Mucosa of descending colon (tissue), 3 donors: ENCODE measurements around the gene PRKAR1B. TPM values are rescaled to one million over a fixed set of nuclear protein-coding genes. Genes with fewer than 3 reads are reported as not detected.
A peak's percentile ranks its signal among the peaks of the same experiment; 100 is the strongest.

Experiments used
- ATAC-seq: fragments of 200-7000 bp; cut with Tn5 transposase; one replicate; pipeline ENCODE4 v1.9.1; 2020; ENCODE audit warnings: mild to moderate bottlenecking, moderate library complexity
- DNase-seq, 3 donors: peaks; one replicate each; pipeline ENCODE4 v3.0.0-alpha.2; 2020
- H3K36me3 ChIP-seq: fragments of 200-600 bp; one replicate; pipeline ENCODE4 v1.8.0; 2021; ENCODE audit warnings: low read depth, mild to moderate bottlenecking
- H3K4me1 ChIP-seq: fragments of 200-600 bp; one replicate; pipeline ENCODE4 v1.8.0; 2021; ENCODE audit warnings: low read depth, mild to moderate bottlenecking
- H3K4me3 ChIP-seq: fragments of 200-600 bp; one replicate; pipeline ENCODE4 v1.8.0; 2021; ENCODE audit warnings: mild to moderate bottlenecking
- H3K9me3 ChIP-seq: fragments of 200-600 bp; one replicate; pipeline ENCODE4 v1.8.0; 2021; ENCODE audit warnings: mild to moderate bottlenecking
- intact Hi-C, 2 donors: fragments of 100-400 bp; cut with DNase I in 1 of 2; cut with micrococcal nuclease in 1 of 2; formaldehyde crosslinking; loops; one replicate each; pipeline versions ENCODE4 v1.11.0 to v1.11.1; 2022; cut with DNase I, micrococcal nuclease
- total RNA-seq, 3 donors: library from RNA; stranded (reverse); fragmentation: NEBNext Ultra II Directional in 2 of 3; extraction: Animal tissue kit (Norgen Biotek cat#: 25700) in 2 of 3; gene quantifications; one replicate each; pipeline versions ENCODE4 v1.2.1 to v1.2.4, GENCODE V29; 2021 to 2023
- TF ChIP-seq, protein P1 (sequence below): fragments of 200-600 bp; IDR thresholded peaks from one replicate; pipeline ENCODE4 v1.8.0; 2022; ENCODE audit warnings: antibody characterized with exemption, mild to moderate bottlenecking
- donor health status: DM: no; HTN: no; CAD: no; lungs with moderate emphysema.
- donor health status: DM: no; HTN: no; CAD: no.
- donor health status: DM: no; HTN: yes; CAD: no.

The PRKAR1B gene
- total RNA-seq, 3 donors from 2014 or later = 10.1 to 24.5 (median 24.4) TPM

DNA sequence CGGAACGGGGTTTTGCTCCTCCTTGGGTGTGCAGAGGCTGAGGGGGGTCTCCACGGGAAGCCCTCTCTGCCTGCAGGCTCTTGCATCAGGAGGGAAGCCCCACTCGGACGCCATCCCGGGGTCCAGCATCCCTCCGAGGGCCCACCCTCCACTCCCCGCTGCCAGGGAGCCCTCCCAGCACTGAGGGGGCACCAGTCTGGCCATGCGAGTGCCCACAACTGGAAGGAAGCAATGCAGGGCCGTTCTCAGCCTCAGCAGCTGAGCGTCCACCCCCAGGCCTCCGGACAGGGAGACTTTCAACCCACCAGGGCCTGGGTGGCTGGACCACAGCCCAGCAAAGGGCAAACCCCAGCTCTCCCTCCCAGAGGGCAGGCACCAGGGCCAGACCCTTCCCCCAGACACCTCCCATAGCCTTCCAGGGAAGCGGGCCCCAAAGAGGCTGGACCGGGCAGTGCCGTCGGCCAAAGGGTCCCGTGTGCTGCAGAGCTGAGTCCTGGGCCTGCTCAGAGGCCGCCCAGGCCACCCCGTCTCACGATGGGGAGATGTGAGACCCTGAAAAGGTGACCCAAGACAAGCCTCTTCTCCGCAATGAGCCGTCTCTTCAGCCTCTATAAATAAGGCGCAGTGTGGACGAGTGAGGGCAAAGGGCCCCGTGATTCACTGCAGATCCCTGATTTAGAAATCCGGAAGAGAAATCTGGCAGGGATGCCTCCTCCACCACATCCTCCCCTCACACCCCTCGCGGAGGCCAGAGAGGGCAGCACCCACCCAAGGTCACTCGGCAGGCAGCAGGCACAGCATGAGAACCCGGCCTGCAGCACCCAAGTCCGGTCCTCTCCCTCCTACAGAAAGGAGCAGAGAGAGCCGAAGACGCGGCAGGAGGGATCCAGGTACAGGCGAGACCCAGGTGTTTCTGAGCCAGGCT lies 82.4 kb downstream of the PRKAR1B start:
- DNase-seq (peak in 2 of 3 donors; percentile 12 to 28), ATAC-seq (no peak)
- TF ChIP-seq, protein P1, sequence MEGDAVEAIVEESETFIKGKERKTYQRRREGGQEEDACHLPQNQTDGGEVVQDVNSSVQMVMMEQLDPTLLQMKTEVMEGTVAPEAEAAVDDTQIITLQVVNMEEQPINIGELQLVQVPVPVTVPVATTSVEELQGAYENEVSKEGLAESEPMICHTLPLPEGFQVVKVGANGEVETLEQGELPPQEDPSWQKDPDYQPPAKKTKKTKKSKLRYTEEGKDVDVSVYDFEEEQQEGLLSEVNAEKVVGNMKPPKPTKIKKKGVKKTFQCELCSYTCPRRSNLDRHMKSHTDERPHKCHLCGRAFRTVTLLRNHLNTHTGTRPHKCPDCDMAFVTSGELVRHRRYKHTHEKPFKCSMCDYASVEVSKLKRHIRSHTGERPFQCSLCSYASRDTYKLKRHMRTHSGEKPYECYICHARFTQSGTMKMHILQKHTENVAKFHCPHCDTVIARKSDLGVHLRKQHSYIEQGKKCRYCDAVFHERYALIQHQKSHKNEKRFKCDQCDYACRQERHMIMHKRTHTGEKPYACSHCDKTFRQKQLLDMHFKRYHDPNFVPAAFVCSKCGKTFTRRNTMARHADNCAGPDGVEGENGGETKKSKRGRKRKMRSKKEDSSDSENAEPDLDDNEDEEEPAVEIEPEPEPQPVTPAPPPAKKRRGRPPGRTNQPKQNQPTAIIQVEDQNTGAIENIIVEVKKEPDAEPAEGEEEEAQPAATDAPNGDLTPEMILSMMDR = no peak
- H3K4me3 ChIP-seq = no peak overlapping the region
- H3K4me1 ChIP-seq = no peaks in the 10 kb centered on the region
- no peaks in the 10 kb centered on the region for H3K36me3 ChIP-seq
- peaks cover 6% of the 10 kb centered on the region for H3K9me3 ChIP-seq
- intact Hi-C loops = no loop called here

DNA sequence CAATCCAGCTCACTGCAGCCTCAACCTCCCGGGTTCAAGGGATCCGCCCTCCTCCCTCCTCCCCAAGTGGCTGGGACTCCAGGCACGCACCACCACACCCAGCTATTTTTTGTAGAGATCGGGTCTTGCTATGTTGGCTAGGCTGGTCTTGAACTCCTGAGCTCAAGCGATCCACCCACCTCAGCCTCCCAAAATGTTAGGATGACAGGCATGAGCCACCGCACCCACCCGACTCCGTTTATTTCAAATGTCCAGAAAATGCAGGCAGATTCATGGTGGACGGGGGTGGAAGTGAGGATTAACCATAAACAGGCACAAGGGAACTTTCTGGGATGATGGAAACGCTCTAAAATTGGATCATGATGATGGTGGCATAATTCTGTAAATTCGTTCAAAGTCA lies 85.1 kb downstream of the PRKAR1B start:
- TF ChIP-seq, protein P1 = no peak
- ATAC-seq = no peak
- intact Hi-C loops = no loop called here

GRCh38 chr7:641269-641671 lies 85.8 kb downstream of the PRKAR1B start:
- Histone ChIP-seq H3K36me3 (no peaks in the 10 kb centered on the region), H3K9me3 (peaks cover 6% of the 10 kb centered on the region), H3K4me1 (no peaks in the 10 kb centered on the region), H3K4me3 (no peak overlapping the region)
- intact Hi-C loops = no loop called here
- TF ChIP-seq, protein P1 = no peak
- DNase-seq (no peak), ATAC-seq (no peak)

More for the DNA sequence above, 85.1 kb downstream of the PRKAR1B start:
- Histone ChIP-seq H3K4me3 (no peak overlapping the region), H3K36me3 (no peaks in the 10 kb centered on the region), H3K4me1 (no peaks in the 10 kb centered on the region), H3K9me3 (peaks cover 6% of the 10 kb centered on the region)
- peak in 2 of 3 donors; percentile 1 to 12 for DNase-seq

GRCh38 chr7:638256-639011 lies 88.6 kb downstream of the PRKAR1B start:
- Histone ChIP-seq H3K9me3 (peaks cover under 1% of the 10 kb centered on the region), H3K4me3 (no peak overlapping the region), H3K4me1 (no peaks in the 10 kb centered on the region), H3K36me3 (no peaks in the 10 kb centered on the region)
- peak in 1 of 3 donors; percentile 19 for DNase-seq
- intact Hi-C loops = no loop called here
- no peak for ATAC-seq
- TF ChIP-seq, protein P1 = no peak

- ATAC-seq (no peak), DNase-seq (no peak)
- intact Hi-C loops = no loop called here
Observed at GRCh38 chr7:637826-638225, 89.3 kb downstream of the PRKAR1B start.

More at GRCh38 chr7:637826-638225, 89.3 kb downstream of the PRKAR1B start:
- Histone ChIP-seq H3K9me3 (no peaks in the 10 kb centered on the region), H3K4me3 (no peak overlapping the region), H3K36me3 (no peaks in the 10 kb centered on the region), H3K4me1 (no peaks in the 10 kb centered on the region)
- TF ChIP-seq, protein P1 = no peak
